GM21381 (cell line): ENCODE results near the gene PPIG.
"Not testable (repeated sequence)": the region's sequence is repeated elsewhere in the genome, so short reads cannot be mapped to it uniquely, and the experiment has no call there.

ENCODE experiments used
- ATAC-seq: cut with Tn5 transposase; IDR thresholded peaks from one replicate; pipeline ENCODE4 v1.9.1; 2021; ENCODE audit warnings: mild to moderate bottlenecking, moderate library complexity; ENCODE audit not compliant: unreplicated experiment

The PPIG gene

DNA sequence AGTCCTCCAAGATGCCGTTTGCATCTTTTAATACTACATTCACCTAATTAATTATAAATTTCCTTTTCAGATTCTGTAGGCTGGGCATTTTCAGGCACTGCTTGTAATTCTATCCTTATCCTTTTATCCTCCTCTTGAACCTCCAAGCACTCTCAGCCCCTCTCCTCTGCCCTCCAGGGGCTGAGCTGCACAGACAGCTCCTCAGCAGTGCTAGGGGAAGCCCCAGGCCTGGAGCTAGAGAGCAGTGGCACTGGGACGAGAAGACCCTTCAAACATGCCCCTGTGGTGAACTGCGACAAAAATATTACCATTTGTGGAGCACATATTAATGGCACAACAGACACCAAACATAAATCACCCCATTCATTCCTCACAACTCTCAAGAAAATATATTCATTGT, 77.1 kb downstream of the PPIG start:
- ATAC-seq = no peak

DNA sequence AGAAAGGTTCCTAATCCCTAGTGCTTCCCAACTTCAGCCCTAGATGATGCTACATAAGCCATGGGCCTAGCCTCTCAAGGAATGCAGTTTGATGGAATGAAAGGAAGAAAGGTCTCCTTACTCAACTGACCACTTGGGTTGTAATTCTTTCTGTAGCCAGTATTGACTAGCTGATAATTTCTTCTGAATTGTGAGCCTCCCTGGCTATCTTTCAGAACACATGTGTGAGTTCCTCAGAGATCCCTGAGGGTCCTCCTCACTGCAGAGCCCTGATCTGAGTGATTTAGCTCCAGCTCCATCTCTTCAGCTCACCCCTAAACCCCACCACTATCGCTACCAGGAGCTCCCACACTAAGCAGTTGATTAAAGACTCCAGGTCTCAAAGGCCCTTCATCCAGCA, 78.6 kb downstream of the PPIG start:
- ATAC-seq = no peak

DNA sequence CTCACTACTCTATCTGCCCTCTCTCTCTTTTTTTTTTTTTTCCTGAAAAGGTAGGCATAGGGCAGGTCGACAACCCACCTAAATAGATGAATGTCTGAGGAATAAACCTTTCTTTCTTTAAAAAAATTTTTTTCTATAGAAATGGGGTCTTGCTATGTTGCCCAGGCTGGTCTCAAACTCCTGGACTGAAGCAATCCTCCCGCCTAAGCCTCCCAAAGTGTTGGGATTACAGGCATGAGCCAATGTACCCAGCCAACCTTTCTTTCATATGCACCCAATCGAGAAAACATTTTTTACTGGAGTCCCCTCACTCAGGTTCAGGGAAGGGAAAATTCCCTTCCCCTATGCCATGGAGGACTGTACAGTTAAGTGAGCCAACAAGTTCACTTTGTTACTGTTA, 79.1 kb downstream of the PPIG start:
- no peak for ATAC-seq

DNA sequence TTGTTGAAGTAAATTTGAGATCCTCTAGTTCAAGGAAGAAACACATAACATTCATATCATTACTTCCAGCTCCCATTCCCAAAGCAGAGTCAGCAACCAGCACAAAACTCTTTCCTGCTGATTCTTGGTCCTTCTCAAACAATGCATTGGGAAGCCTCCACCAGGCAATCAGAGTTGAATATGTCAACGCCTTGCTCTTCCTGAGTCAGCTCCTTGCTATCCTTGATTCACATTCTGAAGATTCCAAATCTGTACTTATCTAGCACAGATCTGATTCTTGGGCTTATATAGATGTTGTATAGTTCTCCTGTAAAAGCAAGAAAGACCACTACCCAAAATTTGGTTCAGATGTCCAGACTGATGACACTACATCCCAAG, 80.4 kb downstream of the PPIG start:
- ATAC-seq = no peak

DNA sequence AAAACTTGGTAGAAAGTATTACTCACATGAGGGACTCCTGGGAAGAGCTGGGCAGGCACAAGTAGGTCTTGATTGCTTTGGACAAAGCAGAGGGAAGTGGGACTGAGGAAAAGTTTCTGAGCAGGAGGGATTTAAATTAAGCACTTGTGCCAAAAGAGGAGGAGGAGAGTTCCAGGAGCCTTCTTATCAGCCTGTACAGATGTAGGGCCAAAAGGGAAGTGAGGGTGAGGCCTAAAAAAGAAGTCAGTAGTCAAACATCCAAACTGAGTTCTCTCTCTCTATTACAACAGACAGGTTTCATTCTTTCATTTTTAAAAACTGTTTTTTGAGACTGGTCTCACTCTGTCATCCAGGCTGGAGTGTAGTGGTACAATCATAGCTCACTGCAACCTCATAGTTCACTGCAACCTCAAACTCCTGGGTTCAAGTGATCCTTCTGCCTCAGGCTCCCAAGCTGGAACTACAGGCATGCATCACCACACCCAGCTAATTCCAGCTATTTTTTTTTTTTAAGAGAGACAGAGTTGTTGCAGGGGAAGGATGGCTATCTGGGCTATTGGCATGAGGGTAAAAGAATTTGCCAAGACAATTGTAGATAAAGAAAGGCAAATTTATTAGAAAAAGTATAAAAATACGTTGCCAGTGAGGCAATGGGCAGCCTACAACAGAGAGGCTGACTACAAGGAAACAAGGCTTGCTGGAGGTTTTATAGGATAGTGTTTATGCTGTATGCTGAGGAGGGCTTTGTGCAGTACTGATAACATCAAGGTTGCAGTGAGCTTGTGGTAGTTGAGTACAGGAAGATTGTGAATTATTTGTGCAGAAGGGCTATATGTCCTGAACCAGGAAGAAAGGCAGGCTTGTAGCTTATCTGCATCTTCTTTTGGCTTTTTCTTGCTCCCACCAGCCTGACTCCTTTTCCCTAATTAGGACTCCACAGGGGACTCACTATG, 81.1 kb downstream of the PPIG start:
- ATAC-seq = no peak

DNA sequence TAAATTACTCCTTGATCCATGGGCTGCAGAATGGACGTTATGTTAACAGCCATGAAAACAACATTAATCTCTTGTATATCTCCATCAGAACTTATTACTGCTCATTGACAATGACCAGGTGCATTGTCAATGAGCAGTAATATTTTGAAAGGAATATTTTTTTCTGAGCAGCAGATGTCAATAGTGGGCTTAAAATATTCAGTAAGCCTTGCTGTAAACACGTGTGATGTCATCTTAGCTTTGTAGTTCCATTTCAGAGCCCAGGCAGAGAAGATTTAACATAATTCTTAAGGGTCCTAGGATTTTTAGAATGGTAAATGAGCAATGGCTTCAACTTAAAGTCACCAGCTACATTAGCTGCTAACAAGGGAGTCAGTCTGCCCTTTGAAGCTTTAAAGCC, 83.4 kb downstream of the PPIG start:
- ATAC-seq = no peak

DNA sequence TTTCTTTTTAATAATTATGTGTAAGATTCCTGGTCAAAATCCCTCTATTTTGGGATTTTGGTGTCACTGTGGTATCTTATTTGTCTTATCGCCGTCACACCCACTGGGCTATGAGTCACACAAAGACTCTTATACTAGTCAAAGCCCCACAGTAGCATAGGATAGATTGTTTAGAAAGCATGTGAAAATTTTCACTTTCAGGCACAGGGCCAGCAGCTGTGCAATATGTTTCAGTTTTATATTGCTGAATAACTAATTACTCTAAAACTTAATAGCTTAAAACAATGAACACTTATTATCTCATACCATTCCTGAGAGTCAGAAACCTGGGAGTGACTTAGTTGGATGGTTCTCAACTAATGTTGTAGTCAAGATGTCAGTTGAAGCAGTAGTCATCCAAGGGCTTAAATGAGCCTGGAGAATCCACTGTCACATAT, 86.1 kb downstream of the PPIG start:
- no peak for ATAC-seq

DNA sequence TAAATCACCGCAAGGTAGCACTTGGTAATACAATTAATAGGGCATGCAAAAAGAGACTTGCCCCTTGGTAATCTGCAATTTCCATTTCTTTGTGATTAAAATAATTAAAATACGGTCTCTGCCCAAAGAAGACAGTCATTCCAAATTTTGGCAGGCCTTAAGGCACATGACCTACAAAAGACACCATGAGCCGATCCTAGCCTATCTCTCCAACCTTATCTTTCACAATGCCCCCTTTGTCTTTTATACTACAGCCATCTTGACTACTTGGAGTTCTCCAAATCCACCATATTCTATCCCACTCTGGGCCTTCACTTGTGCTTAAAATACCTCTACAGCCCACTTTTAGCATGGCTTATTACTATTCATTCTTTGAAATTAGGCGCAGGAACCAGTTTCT, 86.8 kb downstream of the PPIG start:
- ATAC-seq = no peak

DNA sequence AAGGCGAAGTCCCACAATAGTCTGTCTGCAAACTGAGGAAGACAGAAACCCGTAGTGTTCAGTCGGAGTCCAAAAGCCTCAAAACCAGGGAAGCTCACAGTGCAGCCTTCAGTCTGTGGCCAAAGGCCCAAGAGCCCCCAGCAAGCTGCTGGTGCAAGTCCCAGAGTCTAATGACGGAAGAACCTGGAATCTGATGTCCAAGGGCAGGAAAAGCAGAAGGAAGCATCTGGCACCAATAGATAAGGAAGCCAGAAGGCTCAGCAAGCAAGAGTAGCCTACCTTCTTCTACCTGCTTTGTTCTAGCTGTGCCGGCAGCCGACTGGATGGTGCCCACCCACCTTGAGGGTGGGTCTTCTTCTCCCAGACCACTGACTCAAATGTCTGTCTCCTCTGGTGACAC, 88.3 kb downstream of the PPIG start:
- no peak for ATAC-seq

DNA sequence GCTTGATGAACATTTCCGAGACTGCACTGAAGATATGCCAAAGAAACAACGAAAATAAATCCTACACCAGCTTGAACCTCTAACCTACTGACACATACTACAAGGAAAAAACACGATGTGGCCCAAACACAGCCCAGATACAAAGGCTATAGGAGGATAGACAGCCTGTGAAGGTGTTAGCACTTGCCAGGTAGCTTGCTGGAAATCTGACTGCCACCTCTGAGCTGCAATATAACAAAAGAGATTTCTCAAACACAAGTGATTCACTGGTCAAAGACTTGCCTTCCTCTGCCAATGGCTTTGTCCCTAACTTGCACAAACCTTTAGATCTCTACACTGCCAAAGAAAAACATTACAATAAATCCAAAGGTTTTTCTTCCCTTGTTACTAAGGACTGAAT, 89.0 kb downstream of the PPIG start:
- no peak for ATAC-seq

DNA sequence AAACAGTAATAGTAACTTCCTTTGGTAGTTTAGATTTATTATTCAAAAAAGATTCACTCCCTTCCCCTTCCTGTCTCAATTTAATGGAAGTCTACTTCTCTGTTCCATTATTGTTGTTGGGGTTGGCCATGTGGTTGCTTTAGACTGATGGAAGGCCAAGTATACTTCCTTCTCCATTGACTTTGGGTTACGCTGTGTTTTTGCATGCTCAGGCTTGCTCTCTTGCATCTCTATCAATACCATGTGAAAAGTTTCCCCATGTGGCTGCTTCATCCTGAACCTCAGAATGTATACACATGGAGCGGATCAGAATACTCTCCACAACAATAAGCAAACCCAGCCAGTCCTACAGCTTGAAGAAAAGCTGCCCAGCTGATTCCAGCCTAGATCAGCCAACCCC, 89.8 kb downstream of the PPIG start:
- ATAC-seq = no peak

DNA sequence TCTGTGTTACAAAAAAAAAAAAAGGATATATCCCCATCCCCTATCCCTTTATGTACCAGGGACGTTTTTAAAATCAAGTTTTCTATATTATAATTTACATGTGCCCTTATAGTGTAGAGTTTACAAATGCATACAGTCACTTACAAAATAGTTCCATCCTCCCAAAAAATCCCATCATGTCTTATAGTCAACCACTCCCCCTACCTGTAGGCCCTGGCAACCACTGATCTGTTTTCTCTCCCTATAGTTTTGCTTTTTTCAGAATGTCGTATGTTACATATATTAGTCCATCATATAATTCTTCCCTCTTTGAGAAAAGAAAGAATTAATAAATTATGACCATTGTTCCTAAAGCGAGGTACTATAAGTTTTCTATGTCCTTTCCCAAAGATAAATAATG, 92.2 kb downstream of the PPIG start:
- ATAC-seq = no peak

DNA sequence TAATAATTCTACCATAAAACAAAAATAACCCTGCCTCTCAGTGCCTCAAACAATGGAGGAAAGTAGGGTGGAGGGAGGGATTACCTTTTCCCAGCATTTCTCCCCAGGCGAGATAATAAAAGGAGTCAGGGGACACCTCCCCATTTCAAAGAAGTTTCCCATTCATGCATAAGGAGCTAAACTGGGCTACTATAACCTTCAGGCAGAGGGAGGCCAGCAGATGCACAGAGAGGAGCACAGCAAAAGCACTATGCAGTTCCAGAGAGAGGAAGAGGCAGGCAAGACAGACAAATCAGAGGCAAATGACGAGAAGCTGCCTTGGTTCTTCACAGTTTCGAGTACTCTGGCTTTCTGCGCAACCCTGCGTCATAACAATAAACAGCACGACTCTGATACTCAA, 92.7 kb downstream of the PPIG start:
- ATAC-seq = no peak

DNA sequence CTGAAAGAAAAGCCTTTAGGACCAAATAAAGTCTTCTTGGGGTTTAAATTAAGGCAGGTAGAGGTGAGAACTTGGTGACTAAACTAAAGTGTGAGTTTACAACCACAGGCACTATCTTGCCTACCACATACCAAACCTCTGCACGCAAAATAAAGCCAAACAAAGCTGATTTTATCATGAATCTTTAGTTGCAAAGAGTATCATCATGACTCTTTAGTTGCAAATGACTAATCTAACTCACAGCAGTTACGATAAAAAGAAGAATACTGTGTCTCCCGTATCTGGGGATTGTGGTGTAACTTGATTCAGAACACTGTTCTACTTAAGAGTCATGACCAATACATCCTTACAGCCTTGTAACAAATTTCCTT, 98.9 kb downstream of the PPIG start:
- ATAC-seq = no peak

DNA sequence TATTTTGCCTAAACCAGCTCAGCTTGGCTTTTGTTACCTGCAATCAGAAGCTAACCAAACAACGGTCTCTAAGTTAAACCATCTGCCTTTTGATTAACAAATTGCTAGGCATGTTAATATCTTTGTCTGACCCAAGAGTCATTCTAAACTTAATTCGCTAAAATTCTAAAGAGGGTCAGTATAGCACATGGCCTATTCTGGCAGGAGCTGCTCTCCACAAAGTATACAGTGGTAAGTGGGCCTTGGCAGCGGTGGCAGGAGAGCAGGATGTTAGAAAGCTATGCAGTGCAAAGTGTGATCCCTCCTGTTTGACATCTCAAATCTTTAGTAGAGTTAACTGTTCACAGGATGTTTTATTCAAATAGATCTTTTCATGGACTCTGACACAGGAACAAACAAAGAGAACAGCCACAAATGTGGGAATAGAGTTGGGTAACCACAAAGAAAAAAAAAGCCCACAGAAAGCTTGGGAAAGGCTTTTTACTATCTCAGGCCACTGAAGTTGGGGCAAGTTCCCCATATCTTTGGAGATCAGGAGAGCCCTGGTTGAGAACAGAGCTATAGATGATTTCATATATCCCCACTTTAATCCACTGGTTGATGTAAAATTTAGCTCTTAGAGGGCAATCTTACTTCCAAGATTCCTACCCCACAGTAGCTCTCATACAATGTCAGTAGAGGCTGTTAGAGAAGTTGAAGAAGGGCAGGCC, 99.4 kb downstream of the PPIG start:
- ATAC-seq = no peak

DNA sequence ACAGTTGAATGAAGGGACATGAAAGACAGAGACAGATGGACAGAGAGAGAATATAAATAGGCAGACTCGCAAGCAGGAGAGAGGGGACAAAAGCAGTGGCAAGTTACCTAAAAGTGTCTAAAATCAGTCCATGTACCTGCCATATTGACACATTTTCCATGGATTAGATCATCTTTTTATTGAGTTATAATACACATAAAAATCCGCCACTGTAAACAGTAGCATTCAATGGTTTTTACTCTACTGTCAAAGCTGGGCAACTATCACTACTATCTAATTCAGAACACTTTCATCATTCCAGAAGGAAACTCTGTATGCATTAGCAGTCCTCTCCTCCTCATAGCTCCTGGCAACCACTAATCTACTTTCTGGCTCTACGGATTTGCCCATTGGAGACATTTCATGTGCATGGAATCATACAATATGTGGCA, 100.0 kb downstream of the PPIG start:
- no peak for ATAC-seq

DNA sequence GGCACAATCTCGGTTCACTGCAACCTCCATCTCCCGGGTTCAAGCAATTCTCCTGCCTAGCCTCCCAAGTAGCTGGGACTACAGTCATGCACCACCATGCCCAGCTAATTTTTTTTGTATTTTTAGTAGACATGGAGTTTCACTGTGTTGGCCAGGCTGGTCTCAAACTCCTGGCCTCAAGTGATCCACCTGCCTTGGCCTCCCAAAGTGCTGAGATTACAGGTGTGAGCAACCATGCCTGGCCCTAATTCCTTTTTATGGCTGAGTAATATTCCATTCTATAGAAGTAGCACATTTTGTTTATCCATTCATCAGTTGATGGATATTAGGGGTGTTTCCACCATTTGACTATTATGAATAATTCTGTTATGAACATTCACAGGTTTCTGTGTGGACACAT, 100.6 kb downstream of the PPIG start:
- not testable (repeated sequence) for ATAC-seq

DNA sequence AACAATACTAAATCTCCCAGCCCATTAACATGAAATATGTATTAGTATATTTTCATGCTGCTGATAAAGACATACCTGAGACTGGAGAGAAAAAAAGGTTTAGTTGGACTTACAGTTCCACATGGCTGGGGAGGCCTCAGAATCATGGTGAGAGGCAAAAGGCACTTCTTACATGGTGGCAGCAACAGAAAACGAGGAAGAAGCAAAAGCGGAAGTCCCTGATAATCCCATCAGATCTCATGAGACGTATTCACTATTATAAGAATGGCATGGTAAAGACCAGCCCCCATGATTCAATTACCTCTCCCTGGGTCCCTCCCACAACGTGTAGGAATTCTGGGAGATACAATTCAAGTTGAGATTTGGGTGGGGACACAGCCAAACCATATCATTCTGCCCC, 102.7 kb downstream of the PPIG start:
- not testable (repeated sequence) for ATAC-seq

DNA sequence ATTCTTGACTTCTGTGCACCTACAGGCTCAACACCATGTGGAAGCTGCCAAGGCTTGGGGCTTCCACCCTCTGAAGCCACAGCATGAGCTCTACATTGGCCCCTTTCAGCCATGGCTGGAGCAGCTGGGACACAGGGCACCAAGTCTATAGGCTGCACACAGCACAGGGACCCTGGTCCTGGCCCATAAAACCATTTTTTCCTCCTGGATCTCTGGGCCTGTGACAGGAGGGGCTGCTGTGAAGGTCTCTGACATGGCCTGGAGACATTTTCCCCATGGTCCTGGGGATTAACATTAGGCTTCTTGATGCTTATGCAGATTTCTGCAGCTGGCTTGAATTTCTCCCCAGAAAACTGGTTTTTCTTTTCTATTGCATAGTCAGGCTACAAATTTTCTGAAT, 103.8 kb downstream of the PPIG start:
- not testable (repeated sequence) for ATAC-seq

DNA sequence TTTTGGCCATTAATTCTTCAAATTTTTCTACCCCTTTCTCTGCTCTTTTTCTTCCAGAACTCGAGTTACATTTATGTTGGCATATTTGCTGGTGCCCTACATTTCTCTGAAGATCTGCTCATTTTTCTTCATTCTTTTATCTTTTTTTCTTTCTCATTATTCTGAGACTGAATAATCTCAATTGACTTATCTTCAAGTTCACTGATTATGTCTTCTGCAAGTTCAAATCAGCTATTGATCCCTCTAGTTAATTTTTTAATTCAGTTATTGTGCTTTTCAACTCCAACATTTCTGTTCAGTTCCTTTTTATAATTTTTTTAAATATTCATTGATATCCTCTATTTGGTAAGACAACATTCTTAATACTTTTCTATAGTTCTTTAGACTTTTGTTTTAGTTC, 106.8 kb downstream of the PPIG start:
- no peak for ATAC-seq
